ENCODE data around the gene PHOX2A.

GRCh38 chr11:72202571-72202970, 41.4 kb downstream of the PHOX2A start:
- TF ChIP-seq ARNTL (CRISPR knock-in tag; IDR thresholded peaks at IDR 0.05; ENCODE audit: borderline replicate concordance, low read depth), result no peak
- TF ChIP-seq TSHZ2 (CRISPR knock-in tag; IDR thresholded peaks at IDR 0.05), result no peak
- no peak for TF ChIP-seq ZFP30 (CRISPR knock-in tag; IDR thresholded peaks at IDR 0.05)
- no peak for TF ChIP-seq ESRRG (CRISPR knock-in tag; IDR thresholded peaks at IDR 0.05)
- TF ChIP-seq CSDC2 (CRISPR knock-in tag; IDR thresholded peaks at IDR 0.05), result no peak
- TF ChIP-seq ZFP3 (CRISPR knock-in tag; IDR thresholded peaks at IDR 0.05), result no peak
- TF ChIP-seq TCF4 (CRISPR knock-in tag; IDR thresholded peaks at IDR 0.05; ENCODE audit: borderline replicate concordance), result no peak
- no peak for TF ChIP-seq PPARA (CRISPR knock-in tag; IDR thresholded peaks at IDR 0.05; ENCODE audit: borderline replicate concordance)
- no peak for TF ChIP-seq ISL1 (CRISPR knock-in tag; IDR thresholded peaks at IDR 0.05)
- no peak for TF ChIP-seq BACH2 (CRISPR knock-in tag; IDR thresholded peaks at IDR 0.05; ENCODE audit: borderline replicate concordance)

All from SK-N-SH treated with all-trans-retinoic acid at 6 μM for 48 hours (cell line).